Fibroblast of villous mesenchyme (primary cell): Measurements from ENCODE around the gene QRICH1. TPM values are rescaled to one million over a fixed set of nuclear protein-coding genes. Genes with fewer than 3 reads are reported as not detected.

Source experiments
- DNase-seq: peaks from one replicate; pipeline ENCODE4 v3.0.0-alpha.2; 2010; ENCODE audit warnings: low read depth
- H3K4me3 ChIP-seq: 2 replicates; pipeline ENCODE4 v1.5.1; 2011; ENCODE audit warnings: low read depth, mild to moderate bottlenecking, low read length
- CTCF ChIP-seq: IDR thresholded peaks from 2 replicates; pipeline ENCODE4 v1.5.1; 2012; ENCODE audit warnings: low read depth, mild to moderate bottlenecking, low read length; ENCODE audit not compliant: insufficient read depth
- total RNA-seq: library from RNA; depleted of rRNA; stranded (reverse); fragments of >200 nt; gene quantifications from 2 replicates; pipeline ENCODE4 v1.2.3, GENCODE V29; 2012

The QRICH1 gene
- total RNA-seq, 1 donor, result 188 TPM

GRCh38 chr3:49132073-49132436, 38.2 kb upstream of the QRICH1 start:
- DNase-seq, result no peak
- no peak for TF ChIP-seq CTCF

GRCh38 chr3:49131576-49131975, 37.7 kb upstream of the QRICH1 start:
- peak overlapping the region; percentile 63 for H3K4me3 ChIP-seq
- TF ChIP-seq CTCF, result no peak
- DNase-seq, result no peak

More at GRCh38 chr3:49132073-49132436, 38.2 kb upstream of the QRICH1 start:
- H3K4me3 ChIP-seq, result peak overlapping the region; percentile 63

GRCh38 chr3:49131040-49131439, 37.2 kb upstream of the QRICH1 start:
- no peak overlapping the region for H3K4me3 ChIP-seq
- TF ChIP-seq CTCF, result no peak
- DNase-seq, result no peak

- DNase-seq, result no peak
Observed at GRCh38 chr3:49124991-49125670, 31.3 kb upstream of the QRICH1 start.

GRCh38 chr3:49124203-49124602, 30.3 kb upstream of the QRICH1 start:
- DNase-seq, result no peak
- no peak for TF ChIP-seq CTCF
- H3K4me3 ChIP-seq, result no peak overlapping the region

More at GRCh38 chr3:49124991-49125670, 31.3 kb upstream of the QRICH1 start:
- no peak overlapping the region for H3K4me3 ChIP-seq
- no peak for TF ChIP-seq CTCF

GRCh38 chr3:49123687-49124086, 29.8 kb upstream of the QRICH1 start:
- no peak overlapping the region for H3K4me3 ChIP-seq
- no peak for TF ChIP-seq CTCF
- DNase-seq, result no peak
